OCI-LY1 (cell line): ENCODE data around the gene SLC12A3.

Experiments used
- H2AFZ ChIP-seq: fragments of 200-600 bp; sonication (generic), shearing (Covaris generic); 2 replicates; pipeline ENCODE4 v1.6.0; 2014; ENCODE audit warnings: antibody characterized with exemption, mild to moderate bottlenecking, low read length
- H3F3A ChIP-seq: fragments of 200-600 bp; sonication (generic), shearing (Covaris generic); 2 replicates; pipeline ENCODE4 v1.6.0; 2014; ENCODE audit warnings: mild to moderate bottlenecking, antibody characterized with exemption, low read length, moderate library complexity; ENCODE audit not compliant: insufficient read depth
- H3K27ac ChIP-seq: fragments of 200-600 bp; sonication (generic); 2 replicates; pipeline ENCODE4 v1.5.1; 2014; ENCODE audit warnings: low read length, mixed run types, mild to moderate bottlenecking, low read depth; ENCODE audit not compliant: poor library complexity, severe bottlenecking
- H3K27me3 ChIP-seq: fragments of 200-600 bp; sonication (generic); 2 replicates; pipeline ENCODE4 v1.6.0; 2014; ENCODE audit warnings: antibody characterized with exemption, mild to moderate bottlenecking, low read length, moderate library complexity; ENCODE audit not compliant: insufficient read depth
- H3K36me3 ChIP-seq: fragments of 200-600 bp; sonication (generic); 2 replicates; pipeline ENCODE4 v1.6.1; 2014; ENCODE audit warnings: mild to moderate bottlenecking, antibody characterized with exemption, low read length, moderate library complexity, mixed read lengths; ENCODE audit not compliant: insufficient read depth
- H3K4me1 ChIP-seq: fragments of 200-600 bp; sonication (generic); 2 replicates; pipeline ENCODE4 v1.5.1; 2014; ENCODE audit warnings: mild to moderate bottlenecking, low read length, moderate library complexity; ENCODE audit not compliant: insufficient read depth, severe bottlenecking
- H3K4me2 ChIP-seq: fragments of 200-600 bp; sonication (generic), shearing (Covaris generic); 2 replicates; pipeline ENCODE4 v1.6.1; 2014; ENCODE audit warnings: low read length
- H3K4me3 ChIP-seq: fragments of 200-600 bp; sonication (generic); 2 replicates; pipeline ENCODE4 v1.5.1; 2014; ENCODE audit warnings: low read length, low read depth, mild to moderate bottlenecking, mixed read lengths; ENCODE audit not compliant: poor library complexity, severe bottlenecking
- H3K79me2 ChIP-seq: fragments of 200-600 bp; shearing (Covaris generic); 2 replicates; pipeline ENCODE4 v1.6.1; 2016; ENCODE audit warnings: mixed run types, low read length, mixed read lengths; ENCODE audit not compliant: insufficient read depth
- H3K9ac ChIP-seq: fragments of 200-600 bp; sonication (generic), shearing (Covaris generic); 2 replicates; pipeline ENCODE4 v1.6.1; 2014; ENCODE audit warnings: mild to moderate bottlenecking, low read length, mixed read lengths
- H3K9me2 ChIP-seq: fragments of 200-600 bp; sonication (generic), shearing (Covaris generic); 2 replicates; pipeline ENCODE4 v1.6.1; 2014; ENCODE audit warnings: low read depth, mild to moderate bottlenecking, low read length, mixed read lengths
- H3K9me3 ChIP-seq: fragments of 200-600 bp; shearing (Covaris generic); 2 replicates; pipeline ENCODE4 v1.6.1; 2014; ENCODE audit warnings: low read length, mixed read lengths
- H4K20me1 ChIP-seq: fragments of 200-600 bp; sonication (generic), shearing (Covaris generic); 2 replicates; pipeline ENCODE4 v1.6.0; 2016; ENCODE audit warnings: mild to moderate bottlenecking, low read length; ENCODE audit not compliant: insufficient read depth
- CTCF ChIP-seq: fragments of 200-600 bp; sonication (generic), shearing (Covaris generic); IDR thresholded peaks from 2 replicates; pipeline ENCODE4 v1.5.1; 2017; ENCODE audit warnings: mild to moderate bottlenecking, antibody characterized with exemption, low read length, moderate library complexity, mixed read lengths
- EZH2 ChIP-seq: fragments of 200-600 bp; sonication (generic), shearing (Covaris generic); IDR thresholded peaks from 2 replicates; pipeline ENCODE4 v1.8.0; 2017; ENCODE audit warnings: borderline replicate concordance, mixed run types, mild to moderate bottlenecking, antibody characterized with exemption, low read length, moderate library complexity, mixed read lengths

SLC12A3 gene

DNA sequence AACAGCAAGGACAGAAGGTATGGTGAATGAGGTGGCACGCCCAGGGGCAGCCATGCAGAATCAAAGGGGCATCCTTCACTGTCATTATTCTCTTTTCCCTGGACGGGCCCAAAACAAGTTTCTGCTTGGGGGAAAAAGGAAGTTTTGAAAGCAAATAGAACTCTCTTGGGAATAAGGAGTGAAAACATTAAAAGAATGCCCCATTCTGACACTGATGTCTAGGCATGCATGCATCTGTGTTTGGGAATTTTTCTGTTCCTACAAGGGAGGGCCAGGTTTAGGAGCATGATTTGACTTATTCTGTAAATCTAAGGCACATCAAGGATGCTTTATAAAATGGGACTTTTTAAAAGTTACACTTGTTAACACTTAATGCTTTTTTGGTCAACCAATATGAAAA is 34.3 kb upstream of the SLC12A3 start:
- TF ChIP-seq EZH2 = no peak
- TF ChIP-seq CTCF = no peak
- H2AFZ ChIP-seq = no peak overlapping the region
- H3K9ac ChIP-seq = no peak overlapping the region
- no peak overlapping the region for H3K27ac ChIP-seq
- no peaks in the 10 kb centered on the region for H4K20me1 ChIP-seq
- no peaks in the 10 kb centered on the region for H3K27me3 ChIP-seq
- H3K4me2 ChIP-seq = no peak overlapping the region
- peaks cover 92% of the 10 kb centered on the region for H3K36me3 ChIP-seq
- no peaks in the 10 kb centered on the region for H3K79me2 ChIP-seq
- H3K4me1 ChIP-seq = no peaks in the 10 kb centered on the region
- H3K4me3 ChIP-seq = no peak overlapping the region
- no peaks in the 10 kb centered on the region for H3K9me3 ChIP-seq
- H3K9me2 ChIP-seq = no peaks in the 10 kb centered on the region
- no peaks in the 10 kb centered on the region for H3F3A ChIP-seq

GRCh38 chr16:56832768-56833167 is 32.2 kb upstream of the SLC12A3 start:
- Histone ChIP-seq H3K9me3 (no peaks in the 10 kb centered on the region), H3K79me2 (no peaks in the 10 kb centered on the region), H3K27me3 (no peaks in the 10 kb centered on the region), H3K4me3 (no peak overlapping the region), H3K9me2 (no peaks in the 10 kb centered on the region), H3K27ac (no peak overlapping the region), H4K20me1 (no peaks in the 10 kb centered on the region), H3F3A (no peaks in the 10 kb centered on the region), H3K4me1 (no peaks in the 10 kb centered on the region), H3K4me2 (no peak overlapping the region), H3K9ac (no peak overlapping the region), H3K36me3 (peaks cover 92% of the 10 kb centered on the region), H2AFZ (no peak overlapping the region)
- no peak for TF ChIP-seq EZH2

- Histone ChIP-seq H3K4me2 (no peak overlapping the region), H3K27ac (no peak overlapping the region), H3K79me2 (no peaks in the 10 kb centered on the region), H3F3A (no peaks in the 10 kb centered on the region), H3K9me3 (no peaks in the 10 kb centered on the region), H4K20me1 (no peaks in the 10 kb centered on the region), H3K36me3 (peaks cover 96% of the 10 kb centered on the region), H3K27me3 (no peaks in the 10 kb centered on the region), H2AFZ (no peak overlapping the region), H3K4me3 (no peak overlapping the region), H3K9ac (no peak overlapping the region), H3K4me1 (no peaks in the 10 kb centered on the region), H3K9me2 (no peaks in the 10 kb centered on the region)
- TF ChIP-seq EZH2 (no peak), CTCF (no peak)
These were observed 31.6 kb upstream of the SLC12A3 start for GRCh38 chr16:56833243-56833970.

- no peaks in the 10 kb centered on the region for H3F3A ChIP-seq
- H3K27me3 ChIP-seq = no peaks in the 10 kb centered on the region
- H3K9ac ChIP-seq = no peak overlapping the region
- H3K27ac ChIP-seq = no peak overlapping the region
- no peaks in the 10 kb centered on the region for H4K20me1 ChIP-seq
- TF ChIP-seq CTCF (no peak), EZH2 (no peak)
- H3K4me3 ChIP-seq = no peak overlapping the region
- H3K4me2 ChIP-seq = no peak overlapping the region
- no peaks in the 10 kb centered on the region for H3K79me2 ChIP-seq
- no peaks in the 10 kb centered on the region for H3K4me1 ChIP-seq
- no peak overlapping the region for H2AFZ ChIP-seq
- H3K9me3 ChIP-seq = no peaks in the 10 kb centered on the region
- peaks cover 89% of the 10 kb centered on the region for H3K36me3 ChIP-seq
- no peaks in the 10 kb centered on the region for H3K9me2 ChIP-seq
These were observed 29.7 kb upstream of the SLC12A3 start for GRCh38 chr16:56835320-56835719.
